ENCODE results near the gene SESN1.
"Not testable (repeated sequence)": the region's sequence is repeated elsewhere in the genome, so short reads cannot be mapped to it uniquely, and the experiment has no call there.

The SESN1 gene

DNA sequence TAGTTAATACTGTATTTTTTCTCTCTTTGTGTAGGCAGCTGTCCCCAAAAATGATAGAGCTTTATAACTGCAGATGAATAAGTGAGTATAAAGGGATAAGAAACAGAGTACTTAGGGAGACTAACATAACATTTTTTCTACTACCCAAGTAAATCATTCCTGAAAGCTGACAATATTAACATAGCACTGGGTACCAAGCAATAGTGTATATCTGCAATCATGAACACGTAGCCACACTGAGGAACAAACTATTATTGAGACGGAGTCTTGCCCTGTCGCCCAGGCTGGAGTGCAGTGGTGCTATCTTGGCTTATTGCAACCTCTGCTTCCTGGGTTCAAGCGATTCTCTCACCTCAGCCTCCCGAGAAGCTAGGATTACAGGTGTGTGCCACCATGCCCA is 105.9 kb downstream of the SESN1 start:
- no peak for DNase-seq (ENCODE audit: low spot score)
- TF ChIP-seq, protein P1, sequence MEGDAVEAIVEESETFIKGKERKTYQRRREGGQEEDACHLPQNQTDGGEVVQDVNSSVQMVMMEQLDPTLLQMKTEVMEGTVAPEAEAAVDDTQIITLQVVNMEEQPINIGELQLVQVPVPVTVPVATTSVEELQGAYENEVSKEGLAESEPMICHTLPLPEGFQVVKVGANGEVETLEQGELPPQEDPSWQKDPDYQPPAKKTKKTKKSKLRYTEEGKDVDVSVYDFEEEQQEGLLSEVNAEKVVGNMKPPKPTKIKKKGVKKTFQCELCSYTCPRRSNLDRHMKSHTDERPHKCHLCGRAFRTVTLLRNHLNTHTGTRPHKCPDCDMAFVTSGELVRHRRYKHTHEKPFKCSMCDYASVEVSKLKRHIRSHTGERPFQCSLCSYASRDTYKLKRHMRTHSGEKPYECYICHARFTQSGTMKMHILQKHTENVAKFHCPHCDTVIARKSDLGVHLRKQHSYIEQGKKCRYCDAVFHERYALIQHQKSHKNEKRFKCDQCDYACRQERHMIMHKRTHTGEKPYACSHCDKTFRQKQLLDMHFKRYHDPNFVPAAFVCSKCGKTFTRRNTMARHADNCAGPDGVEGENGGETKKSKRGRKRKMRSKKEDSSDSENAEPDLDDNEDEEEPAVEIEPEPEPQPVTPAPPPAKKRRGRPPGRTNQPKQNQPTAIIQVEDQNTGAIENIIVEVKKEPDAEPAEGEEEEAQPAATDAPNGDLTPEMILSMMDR (IDR thresholded peaks at IDR 0.05; ENCODE audit: extremely low read depth, missing control alignments), result no peak

DNA sequence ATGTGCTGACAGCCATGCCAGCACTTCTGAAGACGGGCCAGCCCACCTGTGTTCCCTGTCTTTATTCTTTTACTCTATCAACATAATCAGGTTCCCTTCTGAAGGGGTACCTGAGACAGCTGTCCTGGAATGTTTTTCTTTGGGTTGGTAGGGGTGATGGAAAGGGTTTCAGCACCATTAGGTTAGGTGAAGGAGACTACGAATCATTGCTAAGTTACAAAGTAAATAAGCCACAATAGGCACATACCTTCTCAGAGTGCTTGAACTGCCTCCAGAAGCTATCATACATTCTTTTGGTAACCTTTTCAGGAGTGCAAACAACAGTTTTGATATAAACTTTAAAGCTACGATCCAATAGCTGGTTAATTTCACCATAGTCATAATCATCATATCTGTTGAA is 106.3 kb downstream of the SESN1 start:
- DNase-seq (ENCODE audit: low spot score), result no peak
- TF ChIP-seq, protein P1 (IDR thresholded peaks at IDR 0.05; ENCODE audit: extremely low read depth, missing control alignments), result no peak

- TF ChIP-seq, protein P1 (IDR thresholded peaks at IDR 0.05; ENCODE audit: extremely low read depth, missing control alignments), result no peak
- DNase-seq (ENCODE audit: low spot score), result no peak
These were observed 107.5 kb downstream of the SESN1 start for GRCh38 chr6:108987156-108987555.

GRCh38 chr6:108985301-108985700 is 109.3 kb downstream of the SESN1 start:
- TF ChIP-seq, protein P1 (IDR thresholded peaks at IDR 0.05; ENCODE audit: extremely low read depth, missing control alignments), result no peak
- DNase-seq (ENCODE audit: low spot score), result no peak

- DNase-seq (ENCODE audit: low spot score), result no peak
- TF ChIP-seq, protein P1 (IDR thresholded peaks at IDR 0.05; ENCODE audit: extremely low read depth, missing control alignments), result no peak
These were observed 111.5 kb downstream of the SESN1 start for GRCh38 chr6:108983151-108983550.

DNA sequence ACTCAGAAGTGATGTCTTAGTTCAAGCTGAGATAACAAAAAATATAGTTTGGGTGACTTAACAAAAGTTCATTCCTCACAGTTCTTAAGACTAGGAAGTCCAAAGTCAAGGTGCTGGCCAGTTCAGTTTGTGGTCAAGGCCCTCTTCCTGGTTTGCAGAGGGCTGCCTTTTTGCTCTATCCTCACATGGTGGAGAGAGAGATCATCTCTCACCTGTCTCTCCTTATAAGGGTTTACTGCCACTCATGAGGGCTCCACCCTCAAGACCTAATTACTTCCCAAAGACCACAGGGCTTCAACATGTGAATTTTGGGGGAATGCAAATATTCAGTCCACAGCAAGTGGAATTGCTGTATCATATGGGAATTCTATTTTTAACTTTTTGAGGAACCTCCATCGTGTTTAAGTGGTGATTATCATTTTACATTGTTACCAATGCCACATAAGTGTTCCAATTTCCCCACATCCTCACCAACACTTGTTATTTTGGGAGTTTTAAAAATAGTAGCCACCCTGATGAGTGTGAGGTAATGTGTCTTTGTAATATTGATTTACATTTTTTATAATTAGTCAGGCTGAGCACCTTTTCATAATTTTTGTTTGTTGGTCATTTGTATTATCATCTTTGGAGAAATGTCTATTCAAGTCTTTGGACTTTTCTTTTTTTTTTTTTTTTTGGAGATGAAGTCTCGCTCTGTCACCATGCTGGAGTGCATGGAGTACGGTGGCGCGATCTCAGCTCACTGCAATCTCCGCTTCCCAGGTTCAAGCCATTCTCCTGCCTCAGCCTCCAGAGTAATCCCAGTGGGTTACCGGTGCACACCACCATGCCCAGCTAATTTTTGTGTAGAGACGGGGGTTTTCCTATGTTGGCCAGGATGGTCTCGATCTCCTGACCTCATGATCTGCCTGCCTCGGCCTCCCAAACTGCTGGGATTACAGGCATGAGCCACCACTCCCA is 112.2 kb downstream of the SESN1 start:
- TF ChIP-seq, protein P1 (IDR thresholded peaks at IDR 0.05; ENCODE audit: extremely low read depth, missing control alignments), result no peak
- DNase-seq (ENCODE audit: low spot score), result no peak

DNA sequence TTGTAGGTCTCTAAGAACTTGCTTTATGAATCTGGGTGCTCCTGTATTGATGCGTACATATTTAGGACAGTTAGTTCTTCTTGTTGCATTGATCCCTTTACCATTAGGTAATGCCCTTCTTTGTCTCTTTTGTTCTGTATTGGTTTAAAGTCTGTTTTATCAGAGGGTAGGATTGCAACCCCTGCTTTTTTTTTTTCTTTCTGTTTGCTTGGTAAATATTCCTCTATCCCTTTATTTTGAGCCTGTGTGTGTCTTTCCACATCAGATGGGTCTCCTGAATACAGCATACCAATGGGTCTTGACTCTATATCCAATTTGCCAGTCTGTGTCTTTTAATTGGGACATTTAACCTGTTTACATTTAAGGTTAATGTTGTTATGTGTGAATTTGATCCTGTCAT is 116.0 kb downstream of the SESN1 start:
- not testable (repeated sequence) for DNase-seq (ENCODE audit: low spot score)

DNA sequence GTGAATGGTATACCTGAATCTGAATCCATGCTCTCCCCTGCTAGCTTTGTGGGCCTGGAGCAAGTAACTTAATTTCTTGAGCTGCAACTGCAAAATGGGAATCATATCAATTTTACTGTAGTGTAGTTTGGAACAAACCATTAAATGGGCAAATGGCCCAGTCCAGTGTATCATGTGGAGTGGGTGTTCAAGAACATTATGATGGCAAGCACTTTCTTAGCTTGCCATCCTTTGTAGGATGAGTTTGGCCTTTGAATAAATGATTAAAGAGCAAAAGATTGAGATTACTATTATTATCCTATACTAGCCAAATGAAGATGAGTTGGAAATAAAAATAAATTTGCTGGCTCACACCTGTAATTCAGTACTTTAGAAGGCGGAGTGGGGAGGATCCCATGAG is 120.4 kb downstream of the SESN1 start:
- TF ChIP-seq, protein P1 (IDR thresholded peaks at IDR 0.05; ENCODE audit: extremely low read depth, missing control alignments), result no peak
- DNase-seq (ENCODE audit: low spot score), result no peak

All from GM20000 (cell line).